Measurements from ENCODE around the gene KHNYN.

KHNYN gene

DNA sequence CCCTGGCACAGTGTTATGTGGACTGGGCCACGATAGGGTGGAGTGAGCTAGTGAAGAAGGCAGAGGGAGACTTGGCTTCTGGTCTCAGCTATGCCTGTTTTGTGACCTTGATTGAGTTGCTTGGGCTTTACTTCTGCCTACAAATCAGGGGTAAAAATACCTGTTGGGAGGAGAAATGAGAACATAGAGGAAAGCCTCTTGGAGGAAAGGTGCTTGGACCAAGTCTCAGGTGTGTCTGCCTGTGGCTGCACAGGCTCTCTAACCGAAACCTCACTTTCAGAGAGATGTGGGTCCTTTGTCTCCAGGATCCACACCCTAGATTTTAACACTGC is 7.9 kb downstream of the KHNYN start:
- Histone ChIP-seq H2BK12ac (ENCODE audit: low read length) (no peak overlapping the region), H3K9ac (ENCODE audit: low read length) (no peak overlapping the region), H3K14ac (ENCODE audit: low read length) (no peak overlapping the region), H3K27ac (ENCODE audit: low read depth, low read length) (no peak overlapping the region), H3K4me1 (ENCODE audit: control insufficient read depth in 1 of 2, insufficient read depth in 2 of 2, low read length in 2 of 2) (peaks cover 4 to 6% of the 10 kb centered on the region in 2 experiments), H3K36me3 (ENCODE audit: control insufficient read depth in 1 of 2, insufficient read depth in 2 of 2, low read length in 2 of 2) (peaks cover 34 to 52% of the 10 kb centered on the region in 2 experiments), H3K18ac (ENCODE audit: low read length) (no peak overlapping the region), H2BK120ac (ENCODE audit: insufficient read depth, low read length, poor library complexity) (no peak overlapping the region), H3K27me3 (ENCODE audit: insufficient read depth, low read length) (no peaks in the 10 kb centered on the region), H3K9me3 (ENCODE audit: insufficient read depth, low read depth, low read length) (no peaks in the 10 kb centered on the region), H2AFZ (ENCODE audit: insufficient read depth, low read length, poor library complexity) (no peak overlapping the region), H3K4me3 (ENCODE audit: low read depth, low read length) (no peak overlapping the region), H3K4me2 (ENCODE audit: low read length) (no peak overlapping the region), H3K23ac (ENCODE audit: low read length) (no peak overlapping the region), H4K12ac (ENCODE audit: low read depth, low read length) (no peak overlapping the region), H2BK5ac (ENCODE audit: low read depth, low read length, poor library complexity) (no peak overlapping the region), H4K91ac (ENCODE audit: low read depth, low read length) (no peak overlapping the region), H3K79me1 (ENCODE audit: low read length) (peaks cover 9% of the 10 kb centered on the region), H2AK5ac (ENCODE audit: low read length) (no peak overlapping the region), H3K79me2 (ENCODE audit: control insufficient read depth, insufficient read depth, low read length, poor library complexity) (peaks cover 6% of the 10 kb centered on the region), H4K8ac (ENCODE audit: low read depth, low read length) (no peak overlapping the region), H3K4ac (ENCODE audit: low read depth, low read length) (no peak overlapping the region)
- no CpG with 5 or more reads among the region's 2 CpGs for WGBS (ENCODE audit: extremely low coverage, insufficient coverage, insufficient read length)
- DNase-seq = no peak

DNA sequence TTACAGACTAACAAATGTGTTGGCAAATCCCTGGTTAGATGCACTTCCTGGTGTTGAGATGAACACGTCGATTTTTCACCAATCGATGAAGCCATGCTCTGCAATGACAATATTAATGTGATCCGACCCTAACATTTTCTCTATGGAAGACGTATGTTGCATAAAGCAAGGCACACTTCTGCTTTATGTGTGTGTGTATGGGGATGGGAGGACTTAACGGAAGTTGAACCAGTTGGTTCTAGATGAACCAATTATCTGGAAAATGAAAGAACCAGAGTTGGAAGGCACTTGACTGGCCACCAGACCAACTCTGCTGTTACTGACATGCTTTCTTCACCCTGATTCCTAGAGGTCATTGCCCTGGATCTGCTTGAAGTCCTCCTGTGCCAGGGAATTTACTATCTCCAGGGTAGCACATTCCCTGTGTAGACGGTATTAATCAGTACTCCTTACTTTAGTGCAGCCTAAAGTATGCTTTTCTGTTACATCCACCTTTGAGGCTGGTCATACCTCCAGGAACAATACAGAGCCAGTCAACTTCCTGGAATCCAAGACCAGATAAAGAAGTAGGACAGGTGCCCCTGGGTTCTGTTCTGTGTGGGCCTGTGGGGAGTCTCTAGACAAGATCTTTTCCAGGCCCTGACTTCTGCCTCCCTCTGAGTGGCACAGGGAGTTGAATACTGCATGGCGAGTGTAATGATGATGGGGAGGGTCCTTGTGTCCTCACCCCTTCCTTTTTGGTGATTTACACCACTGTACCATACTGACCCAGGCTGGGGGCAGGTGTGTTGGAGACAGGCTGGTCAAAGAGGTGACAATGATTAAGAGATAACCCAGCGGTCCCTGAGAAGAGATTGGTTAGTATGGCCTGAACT is 8.7 kb downstream of the KHNYN start:
- Histone ChIP-seq H4K12ac (ENCODE audit: low read depth, low read length) (no peak overlapping the region), H3K79me1 (ENCODE audit: low read length) (peaks cover 9% of the 10 kb centered on the region), H3K27me3 (ENCODE audit: insufficient read depth, low read length) (no peaks in the 10 kb centered on the region), H3K23ac (ENCODE audit: low read length) (no peak overlapping the region), H3K18ac (ENCODE audit: low read length) (no peak overlapping the region), H2BK12ac (ENCODE audit: low read length) (no peak overlapping the region), H3K9ac (ENCODE audit: low read length) (no peak overlapping the region), H3K9me3 (ENCODE audit: insufficient read depth, low read depth, low read length) (no peaks in the 10 kb centered on the region), H4K8ac (ENCODE audit: low read depth, low read length) (no peak overlapping the region), H3K79me2 (ENCODE audit: control insufficient read depth, insufficient read depth, low read length, poor library complexity) (peaks cover 6% of the 10 kb centered on the region), H2AFZ (ENCODE audit: insufficient read depth, low read length, poor library complexity) (no peak overlapping the region), H2AK5ac (ENCODE audit: low read length) (no peak overlapping the region), H3K4me3 (ENCODE audit: low read depth, low read length) (no peak overlapping the region), H3K27ac (ENCODE audit: low read depth, low read length) (no peak overlapping the region), H2BK120ac (ENCODE audit: insufficient read depth, low read length, poor library complexity) (no peak overlapping the region), H3K36me3 (ENCODE audit: control insufficient read depth in 1 of 2, insufficient read depth in 2 of 2, low read length in 2 of 2) (peaks cover 32 to 48% of the 10 kb centered on the region in 2 experiments), H3K4me1 (ENCODE audit: control insufficient read depth in 1 of 2, insufficient read depth in 2 of 2, low read length in 2 of 2) (peaks cover 4 to 6% of the 10 kb centered on the region in 2 experiments), H2BK5ac (ENCODE audit: low read depth, low read length, poor library complexity) (no peak overlapping the region), H3K14ac (ENCODE audit: low read length) (no peak overlapping the region), H3K4me2 (ENCODE audit: low read length) (no peak overlapping the region), H3K4ac (ENCODE audit: low read depth, low read length) (no peak overlapping the region), H4K91ac (ENCODE audit: low read depth, low read length) (no peak overlapping the region)
- DNase-seq = no peak
- WGBS (ENCODE audit: extremely low coverage, insufficient coverage, insufficient read length) = no CpG with 5 or more reads among the region's 9 CpGs

- no peak overlapping the region for H3K23ac ChIP-seq (ENCODE audit: low read length)
- no peak overlapping the region for H4K12ac ChIP-seq (ENCODE audit: low read depth, low read length)
- no peaks in the 10 kb centered on the region for H3K27me3 ChIP-seq (ENCODE audit: insufficient read depth, low read length)
- H3K14ac ChIP-seq (ENCODE audit: low read length) = no peak overlapping the region
- H2AFZ ChIP-seq (ENCODE audit: insufficient read depth, low read length, poor library complexity) = no peak overlapping the region
- H3K4me1 ChIP-seq (ENCODE audit: control insufficient read depth in 1 of 2, insufficient read depth in 2 of 2, low read length in 2 of 2) = peaks cover 4 to 6% of the 10 kb centered on the region in 2 experiments
- WGBS (ENCODE audit: extremely low coverage, insufficient coverage, insufficient read length) = no CpG with 5 or more reads among the region's 1 CpG
- peaks cover 6% of the 10 kb centered on the region for H3K79me2 ChIP-seq (ENCODE audit: control insufficient read depth, insufficient read depth, low read length, poor library complexity)
- no peak overlapping the region for H4K91ac ChIP-seq (ENCODE audit: low read depth, low read length)
- no peak overlapping the region for H2BK120ac ChIP-seq (ENCODE audit: insufficient read depth, low read length, poor library complexity)
- no peak overlapping the region for H2BK5ac ChIP-seq (ENCODE audit: low read depth, low read length, poor library complexity)
- H3K9me3 ChIP-seq (ENCODE audit: insufficient read depth, low read depth, low read length) = no peaks in the 10 kb centered on the region
- no peak overlapping the region for H3K18ac ChIP-seq (ENCODE audit: low read length)
- peaks cover 9% of the 10 kb centered on the region for H3K79me1 ChIP-seq (ENCODE audit: low read length)
- no peak overlapping the region for H3K9ac ChIP-seq (ENCODE audit: low read length)
- no peak for DNase-seq
- H3K27ac ChIP-seq (ENCODE audit: low read depth, low read length) = no peak overlapping the region
- H3K4me2 ChIP-seq (ENCODE audit: low read length) = no peak overlapping the region
- H3K36me3 ChIP-seq (ENCODE audit: control insufficient read depth in 1 of 2, insufficient read depth in 2 of 2, low read length in 2 of 2) = peaks cover 32 to 47% of the 10 kb centered on the region in 2 experiments
- H3K4ac ChIP-seq (ENCODE audit: low read depth, low read length) = no peak overlapping the region
- no peak overlapping the region for H3K4me3 ChIP-seq (ENCODE audit: low read depth, low read length)
- H4K8ac ChIP-seq (ENCODE audit: low read depth, low read length) = no peak overlapping the region
- no peak overlapping the region for H2BK12ac ChIP-seq (ENCODE audit: low read length)
- no peak overlapping the region for H2AK5ac ChIP-seq (ENCODE audit: low read length)
These were observed 9.5 kb downstream of the KHNYN start for GRCh38 chr14:24439257-24439656.

GRCh38 chr14:24439830-24440605 is 10.3 kb downstream of the KHNYN start:
- H3K4me2 ChIP-seq (ENCODE audit: low read length) = no peak overlapping the region
- H4K8ac ChIP-seq (ENCODE audit: low read depth, low read length) = no peak overlapping the region
- H3K9ac ChIP-seq (ENCODE audit: low read length) = no peak overlapping the region
- no peak overlapping the region for H3K4me3 ChIP-seq (ENCODE audit: low read depth, low read length)
- H3K36me3 ChIP-seq (ENCODE audit: control insufficient read depth in 1 of 2, insufficient read depth in 2 of 2, low read length in 2 of 2) = peaks cover 32 to 47% of the 10 kb centered on the region in 2 experiments
- no peaks in the 10 kb centered on the region for H3K27me3 ChIP-seq (ENCODE audit: insufficient read depth, low read length)
- no peak overlapping the region for H2BK120ac ChIP-seq (ENCODE audit: insufficient read depth, low read length, poor library complexity)
- H2BK5ac ChIP-seq (ENCODE audit: low read depth, low read length, poor library complexity) = no peak overlapping the region
- no peak overlapping the region for H2AK5ac ChIP-seq (ENCODE audit: low read length)
- H2AFZ ChIP-seq (ENCODE audit: insufficient read depth, low read length, poor library complexity) = no peak overlapping the region
- no peaks in the 10 kb centered on the region for H3K9me3 ChIP-seq (ENCODE audit: insufficient read depth, low read depth, low read length)
- no peak overlapping the region for H3K23ac ChIP-seq (ENCODE audit: low read length)
- H3K4ac ChIP-seq (ENCODE audit: low read depth, low read length) = no peak overlapping the region
- no peak overlapping the region for H3K14ac ChIP-seq (ENCODE audit: low read length)
- H4K91ac ChIP-seq (ENCODE audit: low read depth, low read length) = no peak overlapping the region
- peaks cover 9% of the 10 kb centered on the region for H3K79me1 ChIP-seq (ENCODE audit: low read length)
- no peak overlapping the region for H3K27ac ChIP-seq (ENCODE audit: low read depth, low read length)
- H3K4me1 ChIP-seq (ENCODE audit: control insufficient read depth in 1 of 2, insufficient read depth in 2 of 2, low read length in 2 of 2) = peaks cover 4 to 6% of the 10 kb centered on the region in 2 experiments
- no peak overlapping the region for H4K12ac ChIP-seq (ENCODE audit: low read depth, low read length)
- H3K79me2 ChIP-seq (ENCODE audit: control insufficient read depth, insufficient read depth, low read length, poor library complexity) = peaks cover 6% of the 10 kb centered on the region
- no peak for DNase-seq
- H3K18ac ChIP-seq (ENCODE audit: low read length) = no peak overlapping the region
- no peak overlapping the region for H2BK12ac ChIP-seq (ENCODE audit: low read length)
- WGBS (ENCODE audit: extremely low coverage, insufficient coverage, insufficient read length) = no CpG with 5 or more reads among the region's 15 CpGs
